ENCODE data around the gene AIDA. TPM values are rescaled to one million over a fixed set of nuclear protein-coding genes. Genes with fewer than 3 reads are reported as not detected.
A peak's percentile ranks its signal among the peaks of the same experiment; 100 is the strongest.

The AIDA gene, protein sequence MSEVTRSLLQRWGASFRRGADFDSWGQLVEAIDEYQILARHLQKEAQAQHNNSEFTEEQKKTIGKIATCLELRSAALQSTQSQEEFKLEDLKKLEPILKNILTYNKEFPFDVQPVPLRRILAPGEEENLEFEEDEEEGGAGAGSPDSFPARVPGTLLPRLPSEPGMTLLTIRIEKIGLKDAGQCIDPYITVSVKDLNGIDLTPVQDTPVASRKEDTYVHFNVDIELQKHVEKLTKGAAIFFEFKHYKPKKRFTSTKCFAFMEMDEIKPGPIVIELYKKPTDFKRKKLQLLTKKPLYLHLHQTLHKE
- 100 to 1,000 TPM in 1 of 6 donors, 10 to 100 TPM in 5; 29.1 to 104 (median 65.0) TPM for total RNA-seq

GRCh38 chr1:222712253-222713090 lies at the start of gene AIDA, which contains the start of gene BROX:
AIDA (minus strand) TSS chr1:222712491; CDS start chr1:222712317, 174 bp downstream.
BROX (plus strand) TSS chr1:222712564; CDS start chr1:222715700, 3,136 bp downstream.
- Histone ChIP-seq H3K36me3 (peaks cover 7 to 26% (median 13%) of the 10 kb centered on the region in 4 donors), H3K4me1 (peaks cover 20 to 42% (median 32%) of the 10 kb centered on the region in 4 donors), H3K4me3 (peak within 1 kb of the TSS; percentile 80 to 93 (median 84)), H3K9me3 (peaks cover 0 to 2% (median 0%) of the 10 kb centered on the region in 4 donors), H3K27me3 (no peaks in the 10 kb centered on the region), H3K27ac (peak within 1 kb of the TSS; percentile 96 to 99 (median 98))
- TF ChIP-seq EP300 (IDR thresholded peaks at IDR 0.05): peak in 1 of 4 donors; percentile 21
- TF ChIP-seq POLR2AphosphoS5 (IDR thresholded peaks at IDR 0.05): peak; percentile 38 to 87
- TF ChIP-seq CTCF (IDR thresholded peaks at IDR 0.05): peak in 1 of 6 experiments; percentile 6
- peak in 3 of 4 donors; percentile 10 to 75 (median 64) for TF ChIP-seq POLR2A (IDR thresholded peaks at IDR 0.05)
- ATAC-seq (ENCODE audit: low FRiP score in 2 of 2) (peak; percentile 96 to 98), DNase-seq (peak; percentile 94 to 100)
- WGBS, 2 donors: 0% methylated on average over 16 to 27 of the region's 62 CpGs

GRCh38 chr1:222761083-222761482 lies 48.8 kb upstream of the AIDA start:
- WGBS, 2 donors: 73 to 83% methylated on average over 1 of the region's 1 CpG
- DNase-seq (no peak), ATAC-seq (ENCODE audit: low FRiP score in 2 of 2) (no peak)
- TF ChIP-seq POLR2A (IDR thresholded peaks at IDR 0.05) (no peak), EP300 (IDR thresholded peaks at IDR 0.05) (no peak), POLR2AphosphoS5 (IDR thresholded peaks at IDR 0.05) (no peak), CTCF (IDR thresholded peaks at IDR 0.05) (no peak)
- no peaks in the 10 kb centered on the region for H3K27me3 ChIP-seq
- no peaks in the 10 kb centered on the region for H3K36me3 ChIP-seq
- no peak overlapping the region for H3K27ac ChIP-seq
- no peaks in the 10 kb centered on the region for H3K9me3 ChIP-seq
- no peaks in the 10 kb centered on the region for H3K4me1 ChIP-seq
- no peak overlapping the region for H3K4me3 ChIP-seq

- Histone ChIP-seq H3K27ac (peak overlapping the region in 1 of 4 donors; percentile 24), H3K4me3 (no peak overlapping the region), H3K9me3 (no peaks in the 10 kb centered on the region), H3K36me3 (no peaks in the 10 kb centered on the region), H3K4me1 (no peaks in the 10 kb centered on the region), H3K27me3 (no peaks in the 10 kb centered on the region)
- 69 to 73% methylated on average over 5 of the region's 5 CpGs for WGBS, 2 donors
- no peak for ATAC-seq (ENCODE audit: low FRiP score in 2 of 2)
- no peak for DNase-seq
- TF ChIP-seq CTCF (IDR thresholded peaks at IDR 0.05) (no peak), EP300 (IDR thresholded peaks at IDR 0.05) (no peak), POLR2AphosphoS5 (IDR thresholded peaks at IDR 0.05) (no peak), POLR2A (IDR thresholded peaks at IDR 0.05) (no peak)
Observed at GRCh38 chr1:222759451-222760035, 47.3 kb upstream of the AIDA start.

GRCh38 chr1:222757646-222758268 lies 45.5 kb upstream of the AIDA start:
- H3K4me1 ChIP-seq: no peaks in the 10 kb centered on the region
- 75 to 83% methylated on average over 10 of the region's 10 CpGs for WGBS, 2 donors
- H3K4me3 ChIP-seq: no peak overlapping the region
- ATAC-seq (ENCODE audit: low FRiP score in 2 of 2) (no peak), DNase-seq (no peak)
- no peak for TF ChIP-seq POLR2AphosphoS5 (IDR thresholded peaks at IDR 0.05)
- TF ChIP-seq POLR2A (IDR thresholded peaks at IDR 0.05): no peak
- TF ChIP-seq CTCF (IDR thresholded peaks at IDR 0.05): no peak
- TF ChIP-seq EP300 (IDR thresholded peaks at IDR 0.05): no peak
- H3K9me3 ChIP-seq: no peaks in the 10 kb centered on the region
- H3K27me3 ChIP-seq: no peaks in the 10 kb centered on the region
- peak overlapping the region in 3 of 4 donors; percentile 33 to 38 (median 35) for H3K27ac ChIP-seq
- no peaks in the 10 kb centered on the region for H3K36me3 ChIP-seq
